Neutrophil (primary cell): Measurements from ENCODE around the gene ZNF598.
"Not testable (repeated sequence)": the region's sequence is repeated elsewhere in the genome, so short reads cannot be mapped to it uniquely, and the experiment has no call there.

ENCODE experiments used
- H3K27ac ChIP-seq: fragments of 200-600 bp; sonication (generic); 2 replicates; pipeline ENCODE4 v1.5.1; 2016; ENCODE audit warnings: mild to moderate bottlenecking, moderate library complexity
- H3K27me3 ChIP-seq: fragments of 200-600 bp; sonication (generic); 2 replicates; pipeline ENCODE4 v1.6.0; 2016; ENCODE audit warnings: mild to moderate bottlenecking
- H3K36me3 ChIP-seq: fragments of 200-600 bp; sonication (generic); 2 replicates; pipeline ENCODE4 v1.5.1; 2017
- H3K4me1 ChIP-seq, 2 experiments: fragments of 200-600 bp in 1 of 2; sonication (generic) in 1 of 2; 1 replicate in 1 of 2; 2 replicates in 1 of 2; pipeline versions ENCODE4 v1.5.1 to v1.6.1; 2013 to 2016; ENCODE audit warnings: low read depth in 1 of 2, low read length in 1 of 2, mild to moderate bottlenecking in 1 of 2, moderate library complexity in 1 of 2; ENCODE audit not compliant: control insufficient read depth in 1 of 2, insufficient read depth in 1 of 2
- H3K4me3 ChIP-seq, 2 experiments: fragments of 200-600 bp in 1 of 2; sonication (generic) in 1 of 2; 1 replicate in 1 of 2; 2 replicates in 1 of 2; pipeline ENCODE4 v1.5.1; 2013 to 2016; ENCODE audit warnings: low read depth in 1 of 2, low read length in 1 of 2, mild to moderate bottlenecking in 1 of 2, moderate library complexity in 1 of 2
- H3K9me3 ChIP-seq: fragments of 200-600 bp; sonication (generic); 2 replicates; pipeline ENCODE4 v1.5.1; 2016
- TF ChIP-seq, protein P1 (sequence below): fragments of 200-600 bp; sonication (generic); IDR thresholded peaks from 2 replicates; pipeline ENCODE4 v1.5.1; 2016; ENCODE audit warnings: antibody characterized with exemption

ZNF598 gene

DNA sequence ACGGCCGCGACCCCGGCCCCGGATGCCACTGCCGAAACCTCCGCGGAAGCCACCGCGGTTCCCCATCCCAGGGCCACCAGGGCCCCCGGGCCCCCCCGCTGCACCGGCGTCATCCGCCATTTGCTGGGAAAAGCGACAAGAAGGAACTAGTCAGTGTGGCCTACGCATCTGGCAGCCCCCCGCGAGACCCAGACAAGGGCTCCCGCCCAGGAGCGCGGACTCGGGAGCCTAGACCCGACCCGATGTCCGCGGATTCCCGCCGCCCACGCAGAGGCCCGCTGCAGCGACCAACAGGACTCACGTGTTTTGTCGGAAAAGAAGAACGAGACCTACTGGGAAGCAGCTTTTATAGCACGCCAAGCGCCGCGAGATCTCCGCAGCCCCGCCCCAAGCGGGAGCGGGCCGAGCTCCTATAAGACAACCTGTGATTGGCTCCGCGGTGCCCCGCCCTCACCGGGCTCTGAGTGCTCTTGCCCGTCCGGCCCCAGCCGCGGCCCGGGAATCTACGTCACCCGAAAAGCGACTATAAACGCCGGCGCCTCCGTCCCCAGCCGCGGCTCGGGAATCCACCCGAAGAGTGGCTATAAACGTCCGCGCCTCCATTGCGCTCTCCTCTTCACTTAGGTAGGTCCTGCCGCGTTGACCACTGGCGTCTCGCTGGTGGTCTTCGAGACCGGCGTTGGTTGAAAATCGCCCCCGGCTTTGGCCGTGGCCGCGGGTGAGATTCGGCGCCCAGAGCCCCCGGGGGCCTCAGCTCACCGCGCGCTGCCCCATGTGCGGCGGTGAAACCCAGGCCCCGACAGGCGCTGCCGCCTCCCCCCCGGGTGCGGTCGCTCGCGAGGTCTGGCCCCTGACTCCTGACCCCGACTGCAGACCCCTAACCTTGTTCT lies 44.9 kb downstream of the ZNF598 start, which contains the start of gene RPS2:
RPS2 (minus strand) TSS at position 321 of the 890 bp plus-strand sequence; CDS start at position 120, 201 bp downstream.
- H3K27ac ChIP-seq: peak within 1 kb of the TSS; percentile 88
- no peaks in the 10 kb centered on the region for H3K27me3 ChIP-seq
- peak within 1 kb of the TSS; percentile 80 to 87 for H3K4me3 ChIP-seq
- no peaks in the 10 kb centered on the region for H3K9me3 ChIP-seq
- peaks cover 20% of the 10 kb centered on the region for H3K36me3 ChIP-seq
- peaks cover 35 to 39% of the 10 kb centered on the region in 2 experiments for H3K4me1 ChIP-seq
- TF ChIP-seq, protein P1, sequence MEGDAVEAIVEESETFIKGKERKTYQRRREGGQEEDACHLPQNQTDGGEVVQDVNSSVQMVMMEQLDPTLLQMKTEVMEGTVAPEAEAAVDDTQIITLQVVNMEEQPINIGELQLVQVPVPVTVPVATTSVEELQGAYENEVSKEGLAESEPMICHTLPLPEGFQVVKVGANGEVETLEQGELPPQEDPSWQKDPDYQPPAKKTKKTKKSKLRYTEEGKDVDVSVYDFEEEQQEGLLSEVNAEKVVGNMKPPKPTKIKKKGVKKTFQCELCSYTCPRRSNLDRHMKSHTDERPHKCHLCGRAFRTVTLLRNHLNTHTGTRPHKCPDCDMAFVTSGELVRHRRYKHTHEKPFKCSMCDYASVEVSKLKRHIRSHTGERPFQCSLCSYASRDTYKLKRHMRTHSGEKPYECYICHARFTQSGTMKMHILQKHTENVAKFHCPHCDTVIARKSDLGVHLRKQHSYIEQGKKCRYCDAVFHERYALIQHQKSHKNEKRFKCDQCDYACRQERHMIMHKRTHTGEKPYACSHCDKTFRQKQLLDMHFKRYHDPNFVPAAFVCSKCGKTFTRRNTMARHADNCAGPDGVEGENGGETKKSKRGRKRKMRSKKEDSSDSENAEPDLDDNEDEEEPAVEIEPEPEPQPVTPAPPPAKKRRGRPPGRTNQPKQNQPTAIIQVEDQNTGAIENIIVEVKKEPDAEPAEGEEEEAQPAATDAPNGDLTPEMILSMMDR: peak; percentile 27

DNA sequence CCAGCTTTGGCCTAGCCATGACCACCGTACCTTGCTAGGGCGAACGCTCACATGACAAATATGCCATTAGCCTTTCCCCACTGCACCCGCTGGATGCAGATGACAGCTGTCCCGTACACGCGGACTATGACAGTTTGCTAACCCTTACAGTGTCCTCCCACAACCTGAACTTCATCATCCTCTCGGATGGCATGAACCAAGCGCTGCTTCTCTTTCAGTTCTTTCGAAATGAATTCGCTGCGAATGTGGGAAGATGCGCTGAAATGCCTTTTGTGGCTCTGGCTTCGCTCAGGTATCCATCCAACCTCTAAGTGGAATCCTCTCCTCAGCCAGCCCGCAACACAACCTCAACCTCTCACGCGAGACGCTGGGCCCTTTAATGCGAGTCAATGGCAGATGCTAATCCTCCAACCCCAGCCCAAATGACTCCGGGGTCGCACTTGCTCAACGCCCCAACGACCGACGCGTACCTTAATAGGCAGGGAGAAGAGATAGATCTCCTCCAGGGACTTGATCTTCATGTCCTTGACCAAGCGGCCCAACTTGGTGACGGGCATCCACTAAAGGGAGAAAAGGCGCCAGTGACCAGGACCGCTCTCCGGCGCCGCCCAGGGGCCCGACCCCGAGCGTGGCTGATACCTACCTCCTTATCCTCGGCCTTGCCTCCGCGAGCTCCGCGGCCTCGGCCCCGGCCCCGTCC lies 45.7 kb downstream of the ZNF598 start:
- Histone ChIP-seq H3K4me3 (peak overlapping the region; percentile 80 to 87), H3K4me1 (peaks cover 43 to 47% of the 10 kb centered on the region in 2 experiments), H3K9me3 (no peaks in the 10 kb centered on the region), H3K27me3 (no peaks in the 10 kb centered on the region), H3K27ac (peak overlapping the region; percentile 88), H3K36me3 (peaks cover 20% of the 10 kb centered on the region)
- TF ChIP-seq, protein P1: no peak

DNA sequence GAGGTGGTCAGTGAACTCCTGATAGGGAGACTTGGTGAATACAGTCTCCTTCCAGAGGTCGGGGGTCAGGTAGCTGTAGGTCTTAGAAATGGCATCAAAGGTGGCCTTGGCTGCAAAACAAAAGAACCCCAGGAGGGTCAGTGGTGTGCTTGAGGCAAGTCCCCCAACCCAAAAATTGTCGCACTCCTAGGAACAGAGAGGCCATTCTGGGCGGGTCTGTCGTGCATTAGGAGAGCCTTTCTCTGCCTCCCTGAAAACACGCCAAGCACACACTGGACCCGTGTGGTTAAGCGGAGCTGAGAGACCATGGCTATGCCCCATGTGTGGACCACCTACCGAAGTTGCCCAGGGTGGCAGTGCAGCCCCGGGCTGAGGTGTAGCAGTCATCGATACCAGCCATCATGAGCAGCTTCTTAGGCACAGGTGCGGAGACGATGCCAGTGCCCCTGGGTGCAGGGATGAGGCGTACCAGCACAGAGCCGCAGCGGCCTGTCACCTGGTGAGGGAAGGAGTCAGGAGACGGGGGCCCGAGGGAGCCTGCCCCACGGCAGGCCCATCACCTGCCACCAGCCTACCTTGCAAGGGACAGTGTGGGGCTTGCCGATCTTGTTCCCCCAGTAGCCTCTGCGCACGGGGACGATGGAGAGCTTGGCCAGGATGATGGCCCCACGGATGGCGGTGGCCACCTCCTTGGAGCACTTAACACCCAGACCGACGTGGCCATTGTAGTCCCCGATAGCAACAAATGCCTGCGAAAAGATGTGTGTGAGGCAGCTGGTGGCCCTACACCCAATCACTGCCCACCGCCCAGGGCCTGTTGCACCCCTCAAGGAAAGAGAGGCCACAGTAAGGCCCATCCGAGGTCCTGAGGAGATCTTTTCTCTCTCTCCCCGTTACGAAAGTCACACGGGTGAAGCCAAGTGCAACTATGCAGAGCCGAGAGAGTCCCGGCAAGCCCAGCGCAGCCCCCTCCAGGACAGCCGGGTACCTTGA lies 47.2 kb downstream of the ZNF598 start:
- Histone ChIP-seq H3K36me3 (peaks cover 20% of the 10 kb centered on the region), H3K4me1 (peaks cover 48 to 51% of the 10 kb centered on the region in 2 experiments)
- not testable (repeated sequence) for H3K27ac ChIP-seq, H3K27me3 ChIP-seq, H3K9me3 ChIP-seq, H3K4me3 ChIP-seq

DNA sequence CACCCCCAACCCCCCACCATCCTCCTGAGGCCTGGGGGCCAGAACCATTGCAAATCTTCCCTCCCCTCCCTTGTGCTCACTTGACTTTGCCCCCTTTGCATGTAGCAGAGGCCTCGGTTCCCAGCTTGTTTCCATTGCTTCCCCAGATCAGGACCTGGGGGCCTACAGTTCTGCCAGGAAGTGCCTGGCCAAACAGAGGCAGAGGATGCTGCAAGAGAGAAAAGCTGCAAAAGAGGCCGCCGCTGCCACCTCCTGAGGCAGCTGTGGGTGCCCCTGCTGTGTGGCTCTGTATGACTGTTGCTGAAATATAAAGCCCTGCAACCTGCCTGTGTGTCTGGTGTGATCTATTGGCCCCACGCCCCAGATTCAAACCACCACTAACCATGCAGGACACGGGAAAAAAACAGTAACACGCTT lies 48.0 kb downstream of the ZNF598 start:
- Histone ChIP-seq H3K27ac (no peak overlapping the region), H3K4me1 (peaks cover 48 to 51% of the 10 kb centered on the region in 2 experiments), H3K9me3 (no peaks in the 10 kb centered on the region), H3K27me3 (peaks cover 2% of the 10 kb centered on the region), H3K36me3 (peaks cover 20% of the 10 kb centered on the region), H3K4me3 (no peak overlapping the region)
- TF ChIP-seq, protein P1: no peak

DNA sequence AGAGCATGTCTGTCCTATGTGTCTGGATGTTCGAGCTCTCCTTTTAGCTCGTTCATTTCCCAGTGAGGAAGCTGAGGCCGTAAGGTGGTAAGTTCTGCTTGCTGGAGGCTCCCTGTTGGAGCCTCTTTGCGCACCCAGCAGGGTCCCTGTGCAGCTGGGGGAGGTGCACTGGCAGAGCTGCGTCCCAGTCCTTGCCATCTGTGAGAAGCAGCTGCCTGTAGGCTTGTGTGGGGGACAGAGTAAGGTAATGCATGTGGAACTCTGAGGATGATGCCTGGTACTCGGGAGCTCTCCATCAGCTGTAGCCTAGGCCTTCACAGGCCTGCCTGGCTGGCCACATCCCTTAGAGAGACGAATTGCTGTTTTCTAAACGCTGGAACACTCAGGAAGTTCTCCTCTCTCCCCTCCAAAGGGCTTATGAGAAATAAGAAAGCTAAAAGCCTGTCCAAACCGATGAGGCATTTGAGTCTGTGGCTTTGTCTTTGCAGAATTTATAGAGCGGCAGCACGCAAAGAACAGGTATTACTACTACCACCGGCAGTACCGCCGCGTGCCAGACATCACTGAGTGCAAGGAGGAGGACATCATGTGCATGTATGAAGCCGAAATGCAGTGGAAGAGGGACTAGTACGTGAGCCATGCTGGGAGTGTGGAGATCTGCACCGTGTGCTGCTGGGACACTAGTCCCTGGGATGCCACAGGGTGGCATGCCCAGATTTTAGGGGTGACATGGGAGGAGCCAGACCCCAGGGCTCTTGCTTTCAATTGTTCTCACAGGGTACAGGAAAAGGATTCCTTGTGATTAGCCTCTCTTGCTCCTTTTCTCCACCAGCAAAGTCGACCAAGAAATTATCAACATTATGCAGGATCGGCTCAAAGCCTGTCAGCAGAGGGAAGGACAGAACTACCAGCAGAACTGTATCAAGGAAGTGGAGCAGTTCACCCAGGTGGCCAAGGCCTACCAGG lies 48.7 kb downstream of the ZNF598 start:
- Histone ChIP-seq H3K4me3 (peak overlapping the region in 1 of 2 experiments; percentile 82), H3K36me3 (peaks cover 20% of the 10 kb centered on the region), H3K27ac (no peak overlapping the region), H3K27me3 (peaks cover 3% of the 10 kb centered on the region), H3K9me3 (no peaks in the 10 kb centered on the region), H3K4me1 (peaks cover 48 to 50% of the 10 kb centered on the region in 2 experiments)
- TF ChIP-seq, protein P1: no peak
